Right atrium auricular region (tissue), 2 donors: Measurements from ENCODE around the gene CYP46A1. TPM values are rescaled to one million over a fixed set of nuclear protein-coding genes. Genes with fewer than 3 reads are reported as not detected.

Experiments
- DNase-seq: peaks from one replicate; pipeline ENCODE4 v3.0.0-alpha.2; 2019; ENCODE audit warnings: low spot score
- H3K27ac ChIP-seq, 2 donors: fragments of 200-600 bp; sonication (generic); 1 replicate in 1 of 2; 2 replicates in 1 of 2; pipeline ENCODE4 v1.5.1; 2016 to 2019
- H3K27me3 ChIP-seq, 2 donors: fragments of 200-600 bp; sonication (generic); one replicate each; pipeline versions ENCODE4 v1.5.1 to v1.6.0; 2017 to 2019
- H3K36me3 ChIP-seq: fragments of 200-600 bp; sonication (generic); one replicate; pipeline ENCODE4 v1.5.1; 2016
- H3K4me1 ChIP-seq, 2 donors: fragments of 200-600 bp; sonication (generic); one replicate each; pipeline versions ENCODE4 v1.5.1 to v1.6.0; 2017 to 2019
- H3K4me3 ChIP-seq, 2 donors: fragments of 200-600 bp; sonication (generic); 1 replicate in 1 of 2; 2 replicates in 1 of 2; pipeline ENCODE4 v1.5.1; 2017 to 2019; ENCODE audit warnings: mild to moderate bottlenecking in 1 of 2, moderate library complexity in 1 of 2
- H3K9me3 ChIP-seq, 2 donors: fragments of 200-600 bp; sonication (generic); one replicate each; pipeline ENCODE4 v1.5.1; 2019
- CTCF ChIP-seq, 2 donors: fragments of 200-600 bp; sonication (generic); IDR thresholded peaks; one replicate each; pipeline ENCODE4 v1.5.1; 2019; ENCODE audit warnings: antibody characterized with exemption in 2 of 2
- total RNA-seq, 2 donors: library from RNA; depleted of rRNA; stranded (reverse); fragments of >200 nt; gene quantifications; one replicate each; pipeline ENCODE4 v1.1.0, GENCODE V29; 2016

CYP46A1 gene
- total RNA-seq, 2 donors from 2014 or later, result 1.4 to 6.9 TPM

GRCh38 chr14:99696929-99697328 lies 12.8 kb downstream of the CYP46A1 start:
- H3K36me3 ChIP-seq, result no peaks in the 10 kb centered on the region
- no peak for DNase-seq
- H3K4me1 ChIP-seq, result no peaks in the 10 kb centered on the region
- no peak overlapping the region for H3K4me3 ChIP-seq
- TF ChIP-seq CTCF (IDR thresholded peaks at IDR 0.05), result no peak
- H3K27ac ChIP-seq, result no peak overlapping the region
- H3K27me3 ChIP-seq, result no peaks in the 10 kb centered on the region
- H3K9me3 ChIP-seq, result peaks cover 0 to under 1% of the 10 kb centered on the region in 2 donors

- Histone ChIP-seq H3K27ac (no peak overlapping the region), H3K36me3 (no peaks in the 10 kb centered on the region), H3K9me3 (peaks cover 2 to 9% of the 10 kb centered on the region in 2 donors), H3K4me3 (no peak overlapping the region), H3K4me1 (no peaks in the 10 kb centered on the region), H3K27me3 (no peaks in the 10 kb centered on the region)
- TF ChIP-seq CTCF (IDR thresholded peaks at IDR 0.05), result no peak
- DNase-seq, result peak; percentile 4
These were observed 14.1 kb downstream of the CYP46A1 start for GRCh38 chr14:99698236-99698635.

- Histone ChIP-seq H3K36me3 (no peaks in the 10 kb centered on the region), H3K4me3 (no peak overlapping the region), H3K4me1 (no peaks in the 10 kb centered on the region), H3K27ac (no peak overlapping the region), H3K9me3 (peaks cover 5 to 13% of the 10 kb centered on the region in 2 donors), H3K27me3 (no peaks in the 10 kb centered on the region)
- peak; percentile 54 for DNase-seq
- no peak for TF ChIP-seq CTCF (IDR thresholded peaks at IDR 0.05)
These were observed 14.5 kb downstream of the CYP46A1 start for GRCh38 chr14:99698642-99699041.

GRCh38 chr14:99699085-99699760 lies 15.1 kb downstream of the CYP46A1 start:
- H3K36me3 ChIP-seq, result no peaks in the 10 kb centered on the region
- H3K4me3 ChIP-seq, result no peak overlapping the region
- H3K27ac ChIP-seq, result no peak overlapping the region
- TF ChIP-seq CTCF (IDR thresholded peaks at IDR 0.05), result no peak
- no peaks in the 10 kb centered on the region for H3K27me3 ChIP-seq
- no peaks in the 10 kb centered on the region for H3K4me1 ChIP-seq
- peaks cover 5 to 14% of the 10 kb centered on the region in 2 donors for H3K9me3 ChIP-seq
- peak; percentile 26 for DNase-seq

GRCh38 chr14:99699861-99700260 lies 15.8 kb downstream of the CYP46A1 start:
- H3K27ac ChIP-seq, result no peak overlapping the region
- no peaks in the 10 kb centered on the region for H3K36me3 ChIP-seq
- no peaks in the 10 kb centered on the region for H3K4me1 ChIP-seq
- peaks cover 5 to 14% of the 10 kb centered on the region in 2 donors for H3K9me3 ChIP-seq
- TF ChIP-seq CTCF (IDR thresholded peaks at IDR 0.05), result no peak
- no peak overlapping the region for H3K4me3 ChIP-seq
- DNase-seq, result peak; percentile 1
- H3K27me3 ChIP-seq, result no peaks in the 10 kb centered on the region

DNA sequence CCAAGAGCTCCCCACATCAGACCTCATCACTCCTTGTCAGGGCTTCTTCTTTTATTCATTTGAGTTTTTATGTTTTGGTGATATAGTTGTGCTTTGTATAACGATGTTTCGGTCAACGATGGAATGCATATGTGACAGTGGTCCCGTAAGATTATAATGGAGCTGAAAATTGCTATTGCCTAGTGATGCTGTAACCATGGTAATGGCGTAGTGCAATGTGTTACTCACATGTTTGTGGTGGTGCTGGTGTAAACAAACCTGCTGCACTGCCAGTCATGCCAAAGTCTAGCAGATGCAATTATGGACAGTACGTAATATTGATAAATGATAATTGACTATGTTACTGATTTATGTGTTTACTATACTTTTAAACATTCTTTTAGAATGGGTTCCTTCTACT lies 16.3 kb downstream of the CYP46A1 start:
- no peaks in the 10 kb centered on the region for H3K27me3 ChIP-seq
- DNase-seq, result no peak
- H3K4me1 ChIP-seq, result no peaks in the 10 kb centered on the region
- peaks cover 5 to 14% of the 10 kb centered on the region in 2 donors for H3K9me3 ChIP-seq
- no peak for TF ChIP-seq CTCF (IDR thresholded peaks at IDR 0.05)
- H3K4me3 ChIP-seq, result no peak overlapping the region
- no peaks in the 10 kb centered on the region for H3K36me3 ChIP-seq
- H3K27ac ChIP-seq, result no peak overlapping the region
